Fibroblast of skin of left biceps (primary cell): Measurements from ENCODE around the gene ISG15.

Source experiments
- DNase-seq, 2 experiments: peaks; one replicate each; pipeline ENCODE4 v3.0.0-alpha.2; 2013; ENCODE audit warnings: low read depth in 2 of 2

ISG15 gene

DNA sequence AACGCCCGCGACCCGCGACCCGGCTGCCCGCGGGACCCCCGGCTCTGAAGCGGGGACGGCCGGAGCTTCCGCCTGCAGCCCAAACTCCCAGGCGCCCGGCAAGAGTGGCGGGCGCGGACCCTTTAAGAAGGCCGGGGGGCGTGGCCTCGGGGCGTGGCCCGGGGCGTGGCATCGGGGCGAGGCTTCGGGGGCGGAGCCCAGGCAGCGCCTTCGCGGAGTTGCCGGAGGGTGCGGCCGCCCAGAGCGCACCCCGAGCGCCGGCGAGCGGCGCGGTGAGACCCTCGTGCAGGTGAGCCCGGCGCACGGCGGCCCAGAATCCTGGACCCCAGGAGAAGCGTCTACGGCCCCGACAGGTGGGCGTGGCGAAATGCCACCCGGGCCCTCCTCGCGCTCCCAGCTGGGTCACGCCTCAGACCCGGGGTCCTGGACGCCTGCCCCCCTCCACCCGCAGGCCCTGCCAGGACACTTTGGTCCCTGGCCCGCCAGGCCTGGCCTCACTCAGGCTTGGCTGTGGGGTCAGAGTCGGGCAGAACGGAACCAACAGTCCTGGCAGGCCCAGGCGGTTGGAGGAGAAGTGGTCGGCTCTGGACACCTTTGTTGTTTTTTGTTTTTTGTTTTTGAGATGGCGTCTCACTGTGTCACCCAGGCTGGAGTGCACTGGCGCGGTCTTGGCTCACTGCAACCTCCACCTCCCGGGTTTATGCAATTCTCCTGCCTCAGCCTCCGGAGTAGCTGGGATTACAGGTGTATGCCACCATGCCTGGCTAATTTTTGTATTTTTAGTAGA lies 46.4 kb downstream of the ISG15 start:
- DNase-seq: peak in 1 of 2 experiments; percentile 32

DNA sequence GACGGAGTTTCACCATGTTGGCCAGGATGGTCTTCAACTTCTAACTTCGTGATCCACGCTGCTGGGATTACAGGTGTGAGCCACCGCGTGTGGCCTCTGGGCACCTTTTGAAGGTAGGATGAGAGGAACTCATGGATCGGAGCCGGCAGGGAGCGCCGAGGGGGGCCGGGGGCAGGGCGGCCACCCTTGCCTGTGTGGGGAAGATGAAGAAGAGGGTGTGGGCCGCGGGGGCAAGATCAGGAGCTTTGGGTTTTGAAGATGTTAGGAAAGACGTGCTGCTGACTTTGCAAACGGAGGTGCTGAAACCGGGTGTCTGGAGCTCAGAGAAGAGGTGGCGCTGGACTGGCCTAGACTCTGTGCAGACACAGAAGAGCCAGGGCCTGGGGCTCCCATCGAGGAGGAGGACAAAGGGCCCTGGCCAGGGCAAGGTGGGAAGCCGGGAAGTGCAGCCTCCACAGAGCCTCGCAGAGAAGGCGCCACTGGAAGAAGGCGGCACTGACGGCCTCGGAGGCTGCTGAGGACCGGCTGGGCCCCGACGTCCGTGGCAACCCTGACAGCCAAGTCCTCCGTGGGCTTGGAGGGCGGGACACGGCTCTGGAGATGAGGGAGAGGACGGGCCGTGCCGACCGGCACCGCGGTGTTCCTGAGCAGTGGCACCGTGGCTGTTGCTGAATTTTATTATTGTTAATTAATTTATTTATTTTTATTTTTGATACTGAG lies 47.1 kb downstream of the ISG15 start:
- no peak for DNase-seq

DNA sequence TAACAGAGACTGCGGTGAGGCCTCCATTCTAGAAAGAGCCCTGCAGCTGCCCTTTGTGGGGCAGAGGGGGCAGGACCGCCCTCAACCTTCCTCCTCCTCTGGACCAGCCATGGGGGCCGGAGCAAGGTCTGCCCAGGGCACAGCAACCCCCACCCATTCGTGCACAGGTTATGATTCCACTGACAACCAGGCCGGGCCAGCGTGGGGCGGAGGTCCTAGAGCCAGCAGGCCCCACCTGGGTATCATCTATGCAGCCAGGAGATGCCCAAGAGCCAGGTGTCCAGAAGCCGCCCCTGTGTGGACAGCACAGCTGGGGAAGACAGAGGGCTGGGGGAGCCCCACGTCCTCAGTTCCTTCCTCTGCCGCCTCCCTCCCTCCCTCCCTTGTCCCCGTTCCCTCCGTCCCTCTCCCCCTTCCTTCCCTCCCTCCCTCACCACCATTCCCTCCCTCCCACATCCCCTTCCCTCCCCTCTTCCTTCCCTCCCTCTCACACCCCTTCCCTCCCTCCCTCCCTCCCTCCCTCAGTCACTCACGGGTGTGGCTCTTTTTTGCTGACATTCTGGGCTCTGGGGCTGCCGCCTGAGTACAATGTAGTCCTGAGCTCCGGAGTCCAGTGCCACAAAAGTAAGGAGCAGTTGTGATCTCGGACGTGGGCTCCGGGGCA lies 48.5 kb downstream of the ISG15 start:
- DNase-seq: no peak

DNA sequence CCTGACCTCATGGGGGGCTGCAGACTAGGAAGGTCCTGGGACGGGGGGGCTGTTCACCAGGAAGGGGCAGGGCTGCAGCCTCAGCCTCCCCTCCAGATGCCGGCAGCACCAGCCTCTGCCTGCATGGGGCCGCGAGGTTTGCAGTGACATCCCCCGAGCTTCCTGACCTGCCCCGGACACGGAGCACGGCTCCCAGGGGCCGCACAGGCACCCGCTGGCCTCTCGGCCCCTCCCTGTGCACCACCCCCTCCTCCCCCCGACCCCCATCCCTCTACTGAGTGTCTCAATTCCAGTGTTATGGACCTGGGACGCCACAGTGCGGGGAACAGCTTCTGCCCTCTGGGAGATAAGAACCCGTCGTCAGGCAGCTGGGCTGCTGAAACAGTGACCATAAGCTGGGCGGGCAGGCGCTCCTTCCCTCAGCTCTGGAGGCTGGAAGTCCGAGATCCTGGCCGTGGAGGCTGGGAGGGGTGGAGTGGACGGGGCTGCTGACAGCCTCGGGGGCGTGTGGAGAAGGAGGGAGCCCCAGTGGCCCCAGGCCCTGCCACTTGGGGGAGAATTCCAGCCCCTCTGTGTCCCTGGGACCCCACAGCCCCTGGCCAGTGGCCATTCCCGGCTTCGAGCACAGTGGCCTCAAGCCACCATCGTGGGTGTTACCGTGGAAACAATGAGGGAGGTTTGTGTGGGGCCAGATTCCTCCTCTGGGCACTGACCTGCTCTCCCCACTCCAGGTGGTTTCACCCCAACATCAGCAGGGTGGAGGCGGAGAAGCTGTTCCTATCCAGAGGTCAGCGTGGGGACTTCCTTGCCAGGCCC lies 49.3 kb downstream of the ISG15 start:
- no peak for DNase-seq

DNA sequence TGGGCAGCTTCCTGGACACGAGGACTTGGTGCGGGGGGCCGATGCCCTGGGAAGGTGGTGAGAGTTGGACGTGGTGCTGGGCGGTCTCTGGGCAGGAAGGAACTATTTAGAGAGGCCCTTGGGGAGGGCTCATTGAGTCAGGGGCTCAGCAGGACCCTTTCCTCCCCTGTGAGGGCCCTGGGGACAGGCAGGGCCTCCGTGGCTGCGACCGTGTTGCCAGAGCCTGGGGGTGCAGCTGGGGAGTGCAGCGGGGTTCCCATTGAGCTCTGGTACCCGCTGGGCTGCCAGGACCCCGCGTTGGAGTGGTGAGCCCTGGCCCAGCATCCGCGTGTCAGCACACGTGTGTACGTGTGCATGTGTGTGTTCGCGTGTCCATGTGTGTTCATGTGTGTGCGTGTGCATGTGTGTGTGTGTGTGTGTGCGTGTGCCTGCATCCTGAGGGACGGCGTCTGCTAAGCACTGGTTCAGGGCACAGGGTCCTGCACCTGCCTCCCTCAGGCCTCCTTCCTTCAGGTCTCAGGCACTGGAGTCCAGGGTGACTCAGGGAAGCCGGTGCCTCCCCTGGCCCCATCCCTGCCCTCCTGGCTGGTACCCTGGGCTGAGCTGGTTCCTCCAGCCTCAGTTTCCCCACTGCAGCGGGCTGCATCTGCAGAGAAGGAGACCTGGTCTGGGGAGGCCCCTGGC lies 50.1 kb downstream of the ISG15 start:
- no peak for DNase-seq
